HG02840 (cell line): ENCODE results near the gene SMCO2.

Source experiments
- ATAC-seq: cut with Tn5 transposase; IDR thresholded peaks from one replicate; pipeline ENCODE4 v1.9.1; 2021; ENCODE audit warnings: mild to moderate bottlenecking, moderate library complexity, moderate number of reproducible peaks; ENCODE audit not compliant: unreplicated experiment, low FRiP score

Gene SMCO2

GRCh38 chr12:27548301-27549199, 102.0 kb downstream of the SMCO2 start:
- no peak for ATAC-seq

- ATAC-seq, result no peak
Observed at GRCh38 chr12:27549236-27549800, 102.8 kb downstream of the SMCO2 start.

- ATAC-seq, result no peak
Observed at GRCh38 chr12:27549801-27550652, 103.5 kb downstream of the SMCO2 start.

GRCh38 chr12:27550653-27550975, 104.1 kb downstream of the SMCO2 start:
- ATAC-seq, result no peak

GRCh38 chr12:27551172-27551840, 104.8 kb downstream of the SMCO2 start:
- no peak for ATAC-seq
